Measurements from ENCODE around the gene ST8SIA2.

Gene ST8SIA2

GRCh38 chr15:92417716-92418115, 24.0 kb downstream of the ST8SIA2 start:
- no peak for DNase-seq (ENCODE audit: low spot score)
- TF ChIP-seq CTCF (IDR thresholded peaks at IDR 0.05; ENCODE audit: extremely low read depth, missing control alignments), result no peak

GRCh38 chr15:92418864-92419263, 25.2 kb downstream of the ST8SIA2 start:
- no peak for TF ChIP-seq CTCF (IDR thresholded peaks at IDR 0.05; ENCODE audit: extremely low read depth, missing control alignments)
- DNase-seq (ENCODE audit: low spot score), result no peak

- TF ChIP-seq CTCF (IDR thresholded peaks at IDR 0.05; ENCODE audit: extremely low read depth, missing control alignments), result no peak
- DNase-seq (ENCODE audit: low spot score), result no peak
Observed at GRCh38 chr15:92421976-92422375, 28.3 kb downstream of the ST8SIA2 start.

GRCh38 chr15:92425578-92426225, 32.0 kb downstream of the ST8SIA2 start:
- DNase-seq (ENCODE audit: low spot score), result no peak
- TF ChIP-seq CTCF (IDR thresholded peaks at IDR 0.05; ENCODE audit: extremely low read depth, missing control alignments), result no peak

- TF ChIP-seq CTCF (IDR thresholded peaks at IDR 0.05; ENCODE audit: extremely low read depth, missing control alignments), result no peak
- no peak for DNase-seq (ENCODE audit: low spot score)
Observed at GRCh38 chr15:92429378-92430068, 35.8 kb downstream of the ST8SIA2 start.

GRCh38 chr15:92430069-92430440, 36.4 kb downstream of the ST8SIA2 start:
- TF ChIP-seq CTCF (IDR thresholded peaks at IDR 0.05; ENCODE audit: extremely low read depth, missing control alignments), result no peak
- no peak for DNase-seq (ENCODE audit: low spot score)

- DNase-seq (ENCODE audit: low spot score), result no peak
- no peak for TF ChIP-seq CTCF (IDR thresholded peaks at IDR 0.05; ENCODE audit: extremely low read depth, missing control alignments)
Observed at GRCh38 chr15:92435145-92435544, 41.5 kb downstream of the ST8SIA2 start.
